Aorta (tissue), 5 donors: ENCODE results near the gene OR52L1. TPM values are rescaled to one million over a fixed set of nuclear protein-coding genes. Genes with fewer than 3 reads are reported as not detected.
"Not testable (repeated sequence)": the region's sequence is repeated elsewhere in the genome, so short reads cannot be mapped to it uniquely, and the experiment has no call there.

Source experiments
- ATAC-seq: fragments of 200-7000 bp; cut with Tn5 transposase; one replicate; pipeline ENCODE4 v1.9.1; 2022; ENCODE audit warnings: moderate library complexity; ENCODE audit not compliant: low FRiP score
- DNase-seq, 2 donors: peaks; one replicate each; pipeline ENCODE4 v3.0.0-alpha.2; 2020
- H3K27ac ChIP-seq, 2 donors: one replicate each; pipeline ENCODE4 v1.5.1; 2013; ENCODE audit warnings: low read length in 2 of 2, mild to moderate bottlenecking in 2 of 2, moderate library complexity in 2 of 2, control low read depth in 1 of 2, inconsistent platforms in 1 of 2, low read depth in 1 of 2
- H3K27me3 ChIP-seq, 2 donors: one replicate each; pipeline ENCODE4 v1.6.1; 2013; ENCODE audit warnings: control low read depth in 1 of 2, low read length in 1 of 2, mild to moderate bottlenecking in 1 of 2, moderate library complexity in 1 of 2; ENCODE audit not compliant: insufficient read depth in 2 of 2, control insufficient read depth in 1 of 2
- H3K36me3 ChIP-seq, 2 donors: one replicate each; pipeline ENCODE4 v1.6.1; 2013; ENCODE audit warnings: control low read depth in 1 of 2, low read length in 1 of 2, mild to moderate bottlenecking in 1 of 2; ENCODE audit not compliant: insufficient read depth in 2 of 2, control insufficient read depth in 1 of 2
- H3K4me1 ChIP-seq, 2 donors: one replicate each; pipeline ENCODE4 v1.6.1; 2013; ENCODE audit warnings: low read length in 2 of 2, control low read depth in 1 of 2, mild to moderate bottlenecking in 1 of 2, moderate library complexity in 1 of 2; ENCODE audit not compliant: insufficient read depth in 2 of 2, control insufficient read depth in 1 of 2
- H3K4me3 ChIP-seq, 2 donors: one replicate each; pipeline ENCODE4 v1.5.1; 2013; ENCODE audit warnings: low read length in 2 of 2, control low read depth in 1 of 2, mild to moderate bottlenecking in 1 of 2
- H3K9me3 ChIP-seq: one replicate; pipeline ENCODE4 v1.6.1; 2013; ENCODE audit warnings: mild to moderate bottlenecking, low read length; ENCODE audit not compliant: control insufficient read depth
- WGBS, 2 donors: extraction: QIAGEN DNeasy Blood & Tissue Kit; methylation state at CpG; one replicate each; pipeline ENCODE4 v1.1.7; 2013; 5-methylcytosine and 5-hydroxymethylcytosine counted together
- intact Hi-C, 2 donors: fragments of 100-400 bp; cut with DNase I; formaldehyde crosslinking; loops; one replicate each; pipeline versions ENCODE4 v1.14.2 to v1.15.0; 2022
- polyA plus RNA-seq, 2 donors: library from polyadenylated mRNA; stranded (reverse); fragments of 200-250 nt; gene quantifications; one replicate each; pipeline ENCODE4 v1.2.3, GENCODE V29; 2013
- total RNA-seq, 2 donors: library from RNA; stranded (reverse); fragmentation: NEBNext Ultra II Directional; extraction: Animal tissue kit (Norgen Biotek cat#: 25700); gene quantifications; one replicate each; pipeline ENCODE4 v1.2.1, GENCODE V29; 2021
- donor health status: healthy with polysubstance abuse.
- donor health status: Bipolar disorder and iron deficiency.
- donor health status: DM: no; HTN: no; CAD: no.
- donor health status: DM: no; HTN: no; CAD: no.
- donor health status: DM: yes; HTN: yes; CAD: no.

The OR52L1 gene
- total and polyA plus RNA-seq, 4 donors: not detected

- Histone ChIP-seq H3K9me3 (peaks cover 4% of the 10 kb centered on the region), H3K27ac (no peak overlapping the region), H3K27me3 (no peaks in the 10 kb centered on the region), H3K36me3 (no peaks in the 10 kb centered on the region), H3K4me1 (no peaks in the 10 kb centered on the region), H3K4me3 (no peak overlapping the region)
- WGBS, 2 donors: 55 to 67% methylated on average over 3 of the region's 3 CpGs
- intact Hi-C loops: no loop called here
- DNase-seq: no peak
- no peak for ATAC-seq
Measured at GRCh38 chr11:5967708-5968107, 19.1 kb downstream of the OR52L1 start.

- DNase-seq (no peak), ATAC-seq (no peak)
- Histone ChIP-seq H3K4me1 (no peaks in the 10 kb centered on the region), H3K9me3 (peaks cover 4% of the 10 kb centered on the region), H3K4me3 (no peak overlapping the region), H3K36me3 (no peaks in the 10 kb centered on the region), H3K27ac (no peak overlapping the region), H3K27me3 (no peaks in the 10 kb centered on the region)
- intact Hi-C loops: no loop called here
- WGBS, 2 donors: 66 to 69% methylated on average over 2 of the region's 2 CpGs
Measured at GRCh38 chr11:5966958-5967357, 19.8 kb downstream of the OR52L1 start.

GRCh38 chr11:5960704-5961320, 26.0 kb downstream of the OR52L1 start:
- H3K27ac ChIP-seq, H3K4me1 ChIP-seq, H3K4me3 ChIP-seq, ATAC-seq, H3K27me3 ChIP-seq, H3K36me3 ChIP-seq, H3K9me3 ChIP-seq, DNase-seq, intact Hi-C loops: not testable (repeated sequence)
- WGBS, 2 donors: 93 to 94% methylated on average over 36 to 40 of the region's 40 CpGs

- DNase-seq (no peak), ATAC-seq (no peak)
- no peaks in the 10 kb centered on the region for H3K27me3 ChIP-seq
- no peak overlapping the region for H3K4me3 ChIP-seq
- intact Hi-C loops: no loop called here
- no peak overlapping the region for H3K27ac ChIP-seq
- 21 to 28% methylated on average over 3 of the region's 3 CpGs for WGBS, 2 donors
- H3K9me3 ChIP-seq: peaks cover 2% of the 10 kb centered on the region
- H3K4me1 ChIP-seq: no peaks in the 10 kb centered on the region
- H3K36me3 ChIP-seq: no peaks in the 10 kb centered on the region
Measured at GRCh38 chr11:5955586-5955985, 31.2 kb downstream of the OR52L1 start.

- ATAC-seq (no peak), DNase-seq (no peak)
- Histone ChIP-seq H3K4me1 (no peaks in the 10 kb centered on the region), H3K27ac (no peak within 1 kb of the TSS), H3K9me3 (no peaks in the 10 kb centered on the region), H3K4me3 (no peak within 1 kb of the TSS), H3K27me3 (no peaks in the 10 kb centered on the region), H3K36me3 (no peaks in the 10 kb centered on the region)
- WGBS, 2 donors: 78 to 79% methylated on average over 3 of the region's 3 CpGs
- intact Hi-C loops: no loop called here
Measured at GRCh38 chr11:5941951-5942350, 44.8 kb downstream of the OR52L1 start, which contains the start of gene OR56A3. Gene OR56A3, plus strand, starts transcription at chr11:5942251. Its CDS starts 5,096 bp downstream, at chr11:5947347.

- no peaks in the 10 kb centered on the region for H3K9me3 ChIP-seq
- ATAC-seq: no peak
- no peak overlapping the region for H3K4me3 ChIP-seq
- intact Hi-C loops: no loop called here
- no peak for DNase-seq
- H3K27me3 ChIP-seq: no peaks in the 10 kb centered on the region
- H3K36me3 ChIP-seq: no peaks in the 10 kb centered on the region
- no peaks in the 10 kb centered on the region for H3K4me1 ChIP-seq
- H3K27ac ChIP-seq: no peak overlapping the region
- WGBS, 2 donors: 87 to 92% methylated on average over 2 of the region's 2 CpGs
Measured at GRCh38 chr11:5940748-5941147, 46.0 kb downstream of the OR52L1 start.

- intact Hi-C loops: no loop called here
- H3K27ac ChIP-seq: no peak overlapping the region
- H3K4me3 ChIP-seq: no peak overlapping the region
- H3K36me3 ChIP-seq: no peaks in the 10 kb centered on the region
- H3K4me1 ChIP-seq: no peaks in the 10 kb centered on the region
- no peaks in the 10 kb centered on the region for H3K27me3 ChIP-seq
- peak; percentile 33 for ATAC-seq
- whole genome bisulfite sequencing, 2 donors: 81 to 87% methylated on average over 21 of the region's 21 CpGs
- DNase-seq: peak in 1 of 2 donors; percentile 72
- no peaks in the 10 kb centered on the region for H3K9me3 ChIP-seq
Measured at GRCh38 chr11:5938603-5938965, 48.2 kb downstream of the OR52L1 start.

- 90 to 93% methylated on average over 39 of the region's 39 CpGs for WGBS, 2 donors
- Histone ChIP-seq H3K27ac (no peak overlapping the region), H3K4me3 (no peak overlapping the region), H3K4me1 (no peaks in the 10 kb centered on the region), H3K9me3 (no peaks in the 10 kb centered on the region), H3K36me3 (no peaks in the 10 kb centered on the region), H3K27me3 (no peaks in the 10 kb centered on the region)
- DNase-seq (peak in 1 of 2 donors; percentile 27), ATAC-seq (peak; percentile 33)
- intact Hi-C loops: no loop called here
Measured at GRCh38 chr11:5937868-5938602, 48.8 kb downstream of the OR52L1 start.
